Stromal cell of bone marrow (primary cell): ENCODE measurements around the gene TMEM106C.

Source experiments
- DNase-seq: peaks from one replicate; pipeline ENCODE4 v3.0.0-alpha.2; 2012; ENCODE audit warnings: low read depth

TMEM106C gene, protein sequence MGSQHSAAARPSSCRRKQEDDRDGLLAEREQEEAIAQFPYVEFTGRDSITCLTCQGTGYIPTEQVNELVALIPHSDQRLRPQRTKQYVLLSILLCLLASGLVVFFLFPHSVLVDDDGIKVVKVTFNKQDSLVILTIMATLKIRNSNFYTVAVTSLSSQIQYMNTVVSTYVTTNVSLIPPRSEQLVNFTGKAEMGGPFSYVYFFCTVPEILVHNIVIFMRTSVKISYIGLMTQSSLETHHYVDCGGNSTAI

GRCh38 chr12:47963340-47964040, at the start of gene TMEM106C:
Gene TMEM106C, plus strand, starts transcription at chr12:47963596. Its CDS starts 641 bp downstream, at chr12:47964237.
- DNase-seq: peak; percentile 76

DNA sequence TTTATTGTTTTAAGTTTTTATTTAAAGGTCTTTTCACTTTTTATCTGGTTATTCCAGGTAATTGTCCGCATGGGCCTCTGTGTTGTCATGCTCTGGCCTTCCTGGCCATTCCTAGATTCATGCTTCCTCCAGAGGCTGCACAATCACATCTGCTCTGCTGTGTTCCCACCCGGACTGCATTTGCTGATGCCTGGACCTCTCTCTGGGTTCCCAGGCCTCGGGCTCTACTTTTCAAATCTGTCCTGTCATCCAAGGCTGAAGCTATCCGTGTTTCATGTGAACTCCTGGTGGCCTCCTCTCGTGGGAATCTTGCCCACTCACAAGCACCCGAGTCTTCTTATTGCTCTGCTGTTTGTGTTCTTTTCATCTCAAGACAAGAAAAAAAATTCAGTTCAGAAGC, 42.5 kb upstream of the TMEM106C start:
- DNase-seq: no peak

DNA sequence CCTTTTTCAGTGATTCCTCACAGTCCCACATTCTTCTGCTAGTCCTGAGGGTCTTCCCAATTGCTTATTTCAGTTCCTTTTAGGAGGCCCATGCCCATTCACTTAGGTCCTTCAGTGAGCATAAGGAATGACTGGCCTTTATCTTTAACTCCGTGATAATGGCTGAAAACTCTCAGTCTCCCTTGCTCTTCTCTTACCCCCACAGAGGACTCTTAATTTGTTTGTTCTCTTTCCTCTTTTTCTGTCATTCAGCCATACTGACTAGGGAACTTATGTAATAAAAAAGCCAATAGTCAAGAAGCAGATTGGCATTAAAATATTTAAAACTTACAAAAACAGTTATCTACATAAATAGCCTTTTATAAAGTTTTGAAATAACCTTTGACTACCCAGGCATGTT, 41.5 kb upstream of the TMEM106C start:
- no peak for DNase-seq

DNA sequence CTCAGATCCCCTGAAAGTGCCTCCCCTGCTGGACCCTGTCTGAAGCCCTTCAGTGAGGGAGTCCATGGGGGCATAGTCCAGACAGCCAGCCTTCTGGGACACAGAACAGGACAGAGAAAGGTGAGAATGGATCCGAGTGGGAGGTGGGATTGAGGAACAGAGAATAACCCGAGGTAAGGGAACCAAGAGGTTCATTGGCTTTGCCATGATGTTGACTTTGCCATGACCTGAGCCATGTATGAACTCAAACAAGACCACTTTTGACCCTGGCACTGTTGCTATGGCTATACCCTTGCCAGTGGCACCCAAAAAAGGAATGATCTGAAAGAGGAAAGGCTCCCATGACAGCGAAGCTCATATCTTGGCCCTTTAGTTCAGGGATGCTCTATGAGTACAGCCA, 36.0 kb upstream of the TMEM106C start:
- no peak for DNase-seq

DNA sequence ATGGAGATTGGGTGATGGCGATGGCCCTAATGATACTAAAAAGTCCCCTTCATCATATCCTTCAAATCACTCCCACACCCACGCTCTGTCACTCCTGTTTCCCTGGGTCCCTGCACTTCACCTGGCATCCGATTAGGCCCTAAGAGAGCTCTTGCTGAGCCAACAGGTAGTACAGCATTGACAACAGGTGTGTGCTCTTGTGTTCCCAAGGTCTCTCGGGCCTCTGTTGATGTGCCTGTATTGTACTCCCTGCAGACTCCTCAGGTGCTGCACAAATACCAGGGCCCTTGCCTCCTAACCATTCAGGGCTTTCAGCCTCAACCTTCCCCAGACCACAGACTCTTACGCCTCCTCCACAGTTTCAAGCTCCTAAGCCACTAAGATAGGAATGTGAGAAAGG, 32.8 kb upstream of the TMEM106C start:
- DNase-seq: no peak

GRCh38 chr12:47931187-47931586, 32.2 kb upstream of the TMEM106C start:
- no peak for DNase-seq

DNA sequence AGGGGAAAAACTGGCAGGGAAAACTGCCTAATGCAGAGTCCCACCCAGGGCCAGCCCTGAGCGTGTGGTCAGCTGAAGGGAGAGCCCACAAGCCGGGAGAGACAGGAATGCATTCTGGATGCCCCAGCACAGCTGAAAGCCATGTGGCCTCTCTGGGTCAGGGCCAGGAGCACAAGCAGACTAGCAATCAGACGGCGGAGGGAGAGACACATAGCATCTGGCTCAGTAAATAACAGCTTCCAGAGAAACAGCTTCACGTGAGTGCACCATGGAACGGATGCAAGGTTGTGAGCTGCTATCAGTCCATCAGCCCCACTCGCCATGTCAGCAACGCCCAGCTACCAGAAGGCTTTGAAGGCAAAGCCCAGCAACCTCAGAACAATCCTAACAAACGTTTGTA, 28.2 kb upstream of the TMEM106C start:
- DNase-seq: peak; percentile 39

GRCh38 chr12:47938093-47938492, 25.3 kb upstream of the TMEM106C start:
- no peak for DNase-seq

GRCh38 chr12:47938594-47938993, 24.8 kb upstream of the TMEM106C start:
- no peak for DNase-seq

DNA sequence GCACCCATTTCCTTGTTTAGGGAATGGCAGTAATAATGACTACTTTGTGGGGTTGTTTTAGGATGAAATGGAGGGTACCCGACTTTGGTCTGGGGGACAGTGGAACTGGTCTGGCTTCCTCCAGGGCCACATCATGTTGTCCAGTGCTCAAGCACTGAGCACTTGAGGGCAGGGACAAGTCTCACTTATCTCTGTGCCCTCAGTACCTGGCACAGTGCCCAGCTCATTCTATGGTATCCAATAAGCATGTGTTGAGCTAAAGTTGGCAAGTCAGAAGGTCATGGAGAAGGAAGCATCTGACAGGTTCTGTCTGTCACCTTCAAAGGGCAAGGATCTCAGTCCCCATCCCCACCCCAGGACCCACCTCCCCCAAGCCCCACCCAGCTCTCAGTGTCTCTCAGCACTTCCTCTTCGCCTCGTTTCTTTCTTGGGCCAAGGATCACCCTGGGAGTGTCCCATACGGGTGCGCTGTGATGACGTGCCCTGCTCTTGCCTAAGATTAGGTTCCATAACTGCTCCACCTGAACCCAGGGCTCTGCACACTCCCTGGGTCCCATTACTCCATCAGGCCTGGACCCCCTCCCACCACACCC, 24.3 kb upstream of the TMEM106C start:
- DNase-seq: no peak

GRCh38 chr12:47940773-47941474, 22.5 kb upstream of the TMEM106C start:
- no peak for DNase-seq

GRCh38 chr12:47941475-47941780, 22.0 kb upstream of the TMEM106C start:
- DNase-seq: no peak

DNA sequence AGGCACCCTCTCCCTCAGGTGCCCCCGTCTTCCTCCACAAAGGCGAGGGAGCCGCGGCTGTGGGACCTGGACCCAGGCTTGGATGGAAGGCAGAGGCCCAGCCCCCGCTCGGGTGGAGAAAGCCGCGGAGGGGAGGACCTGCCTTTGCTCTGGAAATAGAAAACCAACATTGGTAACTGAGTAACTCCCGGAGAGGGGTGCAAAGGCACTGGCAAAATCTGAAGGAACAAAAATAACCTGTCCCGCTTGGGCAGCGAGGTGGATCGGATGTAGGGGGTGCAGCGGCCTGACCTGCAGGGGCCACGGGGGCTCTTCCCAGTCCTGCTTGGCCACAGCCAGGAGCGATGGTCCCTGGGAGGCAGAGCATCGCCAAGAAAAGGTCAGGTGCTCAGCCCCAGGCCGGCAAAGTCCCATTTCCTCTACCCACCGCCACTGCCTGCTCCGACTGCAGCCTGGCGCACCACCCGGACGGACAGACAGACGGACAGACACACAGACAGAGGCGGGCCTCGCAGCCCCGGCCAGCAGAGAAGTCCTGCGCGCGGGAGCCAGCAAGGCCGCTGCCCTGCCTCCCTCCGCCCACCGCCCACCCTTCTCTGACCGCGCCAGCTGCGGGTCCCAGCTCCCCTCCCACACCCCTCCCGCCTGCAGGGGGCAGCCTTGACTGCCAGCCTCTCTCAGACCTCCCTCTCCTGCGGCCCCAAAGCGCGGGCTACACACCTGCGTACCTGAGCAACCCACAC, 21.4 kb upstream of the TMEM106C start:
- no peak for DNase-seq

DNA sequence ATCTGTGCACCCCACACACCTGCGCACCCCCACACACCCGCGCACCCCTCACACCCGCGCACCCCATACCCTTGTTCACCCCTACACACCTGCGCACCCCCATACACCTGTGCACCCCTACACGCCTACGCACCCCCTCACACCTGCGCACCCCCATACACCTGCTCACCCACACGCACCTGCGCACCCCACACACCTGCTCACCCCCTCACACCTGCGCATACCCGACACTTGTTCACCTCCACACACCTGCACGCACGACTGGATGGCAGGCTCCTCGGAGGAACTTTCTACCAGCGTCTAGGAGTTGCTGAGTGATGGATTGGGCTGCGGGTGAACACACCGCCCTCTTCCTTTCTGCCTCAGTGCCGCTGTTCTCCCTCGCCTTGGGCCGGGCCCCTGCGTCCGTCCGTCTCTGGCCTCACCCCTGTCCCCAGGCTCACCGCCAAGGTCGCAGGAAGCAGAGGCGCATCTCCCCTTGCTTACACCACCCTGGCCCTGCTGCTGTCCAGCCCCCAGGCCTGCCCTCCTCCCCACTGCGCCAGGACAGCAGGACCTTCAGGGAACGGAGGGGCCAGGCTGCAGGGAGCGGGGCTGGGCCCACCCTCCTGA, 20.7 kb upstream of the TMEM106C start:
- no peak for DNase-seq

DNA sequence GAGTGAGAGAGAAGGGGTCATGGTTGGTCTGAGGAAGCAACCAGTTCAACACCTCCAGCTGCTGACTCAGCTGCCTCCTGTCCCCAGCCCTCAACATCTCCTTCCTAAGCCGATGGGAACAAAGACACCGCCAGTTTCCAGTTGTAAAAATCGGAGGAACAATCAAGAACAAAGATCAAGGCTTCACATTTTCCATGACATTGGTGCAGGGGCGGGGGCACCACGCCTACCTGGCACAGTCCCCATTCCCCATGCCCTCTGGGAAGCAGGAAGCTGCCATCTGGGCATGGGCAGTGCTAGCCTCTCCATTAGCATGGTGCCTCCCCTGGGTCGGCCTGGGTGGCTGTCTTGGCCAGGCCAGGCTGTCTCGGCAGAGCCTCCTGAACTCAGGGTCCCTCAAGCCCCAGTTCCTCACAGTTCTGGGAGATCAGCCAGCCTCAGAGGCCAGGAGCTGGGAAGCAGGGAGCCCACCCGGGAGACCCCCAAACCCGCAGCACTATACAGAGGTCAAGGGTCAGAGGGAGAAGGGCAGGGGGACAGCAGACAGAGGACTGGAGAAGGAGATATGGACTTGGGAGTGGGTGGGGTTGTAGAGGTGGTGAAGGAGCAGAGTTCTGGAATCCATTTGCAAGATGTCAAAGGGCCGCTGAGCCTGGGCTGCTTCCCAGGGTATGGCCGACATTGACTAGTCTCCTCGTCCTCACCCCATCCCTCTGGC, 19.6 kb upstream of the TMEM106C start:
- DNase-seq: no peak

- no peak for DNase-seq
Measured at GRCh38 chr12:47944685-47945340, 18.6 kb upstream of the TMEM106C start.

DNA sequence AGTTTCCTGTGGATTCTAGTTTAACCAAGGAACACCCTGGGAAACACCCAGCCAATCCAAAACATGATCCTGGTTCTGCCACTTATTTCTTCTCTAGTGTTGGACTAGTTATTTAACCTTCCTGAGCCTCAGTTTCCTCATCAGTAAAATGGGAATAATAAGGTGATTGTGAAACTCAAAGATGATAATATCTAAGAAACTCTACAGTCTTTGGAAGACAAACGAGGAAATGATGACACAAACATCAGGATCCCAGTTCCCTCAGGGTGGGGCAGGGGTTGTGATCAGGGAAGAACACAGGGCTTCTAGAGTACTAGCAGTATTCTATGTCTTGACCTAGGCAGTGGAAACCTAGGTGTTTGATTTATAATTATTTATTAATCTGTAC, 18.1 kb upstream of the TMEM106C start:
- DNase-seq: no peak

DNA sequence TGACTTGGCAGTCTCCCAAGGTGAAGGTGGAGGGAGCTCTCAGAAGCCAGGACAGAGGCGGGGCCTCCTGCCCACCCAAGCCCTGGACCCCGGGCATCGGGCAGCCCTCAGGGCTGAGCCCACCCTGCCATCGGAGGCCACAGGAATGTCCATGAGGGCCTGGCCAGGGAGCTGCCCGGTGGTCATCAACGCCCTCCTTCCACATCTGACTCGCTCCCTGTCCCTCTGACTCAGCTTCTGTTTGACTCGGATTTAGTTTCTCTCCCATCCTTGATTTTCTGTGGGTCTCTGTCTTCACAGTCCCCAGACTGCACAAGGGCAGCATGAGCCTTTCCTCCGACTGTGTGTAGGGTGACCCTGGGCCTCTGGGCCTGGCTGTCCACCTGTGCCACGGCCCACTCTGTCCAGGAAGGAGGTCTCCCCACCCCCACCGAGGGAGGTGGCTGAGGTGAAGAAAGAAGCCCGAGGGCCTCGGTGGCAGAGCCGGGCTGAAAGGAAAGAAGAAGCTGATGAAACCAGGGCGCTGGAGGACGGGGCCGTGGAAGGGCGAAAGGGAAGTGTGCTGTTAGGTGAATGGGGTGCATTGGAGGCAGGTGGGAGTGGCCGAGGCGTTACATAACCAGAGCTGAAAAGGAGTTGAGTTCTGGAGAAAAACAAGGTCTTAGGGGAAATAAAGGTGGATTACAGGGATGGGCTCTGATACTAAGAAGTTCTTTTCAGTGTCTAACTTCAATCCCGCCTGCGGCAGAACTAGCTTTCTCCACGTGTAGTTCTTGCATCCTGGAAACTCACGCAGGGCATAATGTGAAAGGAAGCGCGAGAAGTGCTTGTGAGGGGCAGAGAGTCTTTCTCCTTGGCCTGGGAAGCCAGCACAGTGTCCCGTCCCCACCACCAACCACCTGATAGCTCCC, 16.7 kb upstream of the TMEM106C start:
- DNase-seq: peak; percentile 23

DNA sequence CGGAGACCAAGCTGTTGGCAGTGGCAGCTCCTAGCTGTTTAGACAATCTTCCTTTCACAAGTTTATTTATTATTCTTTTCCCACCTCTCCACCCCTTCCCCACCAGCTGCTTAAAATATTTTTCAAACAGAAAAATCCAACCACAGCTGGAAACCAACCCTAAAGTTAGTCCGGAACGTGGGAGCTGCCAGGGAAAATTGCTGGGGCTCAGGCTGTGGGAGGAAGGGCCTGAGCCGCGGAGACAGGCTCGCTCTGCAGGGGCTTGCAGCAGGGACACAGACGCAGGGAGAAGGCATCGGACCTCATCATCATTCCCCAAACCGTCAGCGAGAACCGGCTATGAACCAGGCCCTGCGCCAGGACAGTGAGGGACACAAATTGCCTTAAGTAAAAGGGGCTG, 16.1 kb upstream of the TMEM106C start:
- no peak for DNase-seq
